K562 (cell line): Measurements from ENCODE around the gene CRYBA4. TPM values are rescaled to one million over a fixed set of nuclear protein-coding genes. Genes with fewer than 3 reads are reported as not detected.

ENCODE experiments used
- E2F4 ChIP-seq: sonication (generic); formaldehyde crosslinking; IDR thresholded peaks from 2 replicates; pipeline ENCODE4 v1.8.0; 2022; ENCODE audit warnings: mild to moderate bottlenecking, low read depth, missing genetic modification reagents
- GATAD2B ChIP-seq: fragments of 450-650 bp; IDR thresholded peaks from 2 replicates; pipeline ENCODE4 v1.6.1; 2017; ENCODE audit warnings: mild to moderate bottlenecking, borderline replicate concordance
- GTF2B ChIP-seq: IDR thresholded peaks from 2 replicates; pipeline ENCODE4 v1.6.1; 2011; ENCODE audit not compliant: insufficient read length; ENCODE audit errors: extremely low read depth
- HINFP ChIP-seq: fragments of 450-650 bp; conservative IDR thresholded peaks from 2 replicates; pipeline ENCODE4 v1.6.1; 2016; ENCODE audit warnings: missing genetic modification characterization, low read depth, mild to moderate bottlenecking, control low read depth, missing compliant biosample characterization
- MYC ChIP-seq, 2 experiments: fragments of 250-450 bp in 1 of 2; sonication (Bioruptor Pico) in 1 of 2; IDR thresholded peaks; 2 replicates each; pipeline versions ENCODE4 v1.5.1 to v1.6.1; 2012 to 2021; ENCODE audit warnings: low read depth in 2 of 2, borderline replicate concordance in 1 of 2, improper control_type of control experiment in 1 of 2, low read length in 1 of 2, mild to moderate bottlenecking in 1 of 2, moderate library complexity in 1 of 2
- NFATC3 ChIP-seq: fragments of 450-650 bp; IDR thresholded peaks from 2 replicates; pipeline ENCODE4 v1.6.1; 2017; ENCODE audit warnings: mild to moderate bottlenecking
- POU5F1 ChIP-seq: fragments of 150-350 bp; IDR thresholded peaks from 2 replicates; pipeline ENCODE4 v1.6.1; 2014; ENCODE audit warnings: borderline replicate concordance, low read length, low read depth, mild to moderate bottlenecking; ENCODE audit not compliant: partially characterized antibody
- RBM25 ChIP-seq: fragments of 200-400 bp; formaldehyde crosslinking; IDR thresholded peaks from 2 replicates; pipeline ENCODE4 v1.6.1; 2018; ENCODE audit warnings: low read length, low read depth, moderate library complexity; ENCODE audit not compliant: severe bottlenecking
- SMAD3 ChIP-seq: fragments of 450-650 bp; formaldehyde crosslinking; conservative IDR thresholded peaks from 2 replicates; pipeline ENCODE4 v1.4.0; 2020; ENCODE audit warnings: mild to moderate bottlenecking
- SREBF1 ChIP-seq: fragments of 150-350 bp; IDR thresholded peaks from 2 replicates; pipeline ENCODE4 v1.6.1; 2014; ENCODE audit warnings: antibody characterized with exemption, low read depth, low read length, borderline replicate concordance
- TCF7L2 ChIP-seq: fragments of 150-350 bp; IDR thresholded peaks from 2 replicates; pipeline ENCODE4 v1.6.1; 2016; ENCODE audit warnings: low read depth, mild to moderate bottlenecking, low read length, moderate library complexity
- ZBTB49 ChIP-seq: sonication (generic); formaldehyde crosslinking; IDR thresholded peaks from 2 replicates; pipeline ENCODE4 v1.8.0; 2022; ENCODE audit warnings: missing genetic modification reagents, mild to moderate bottlenecking, borderline replicate concordance
- ZNF316 ChIP-seq: fragments of 450-650 bp; IDR thresholded peaks from 2 replicates; pipeline ENCODE4 v1.6.1; 2016
- ZNF592 ChIP-seq: fragments of 450-650 bp; IDR thresholded peaks from 2 replicates; pipeline ENCODE4 v1.6.1; 2017; ENCODE audit warnings: antibody characterized with exemption, mild to moderate bottlenecking
- polyA plus RNA-seq, 8 experiments: library from polyadenylated mRNA; depleted of rRNA in 4 of 8; stranded (reverse) in 5 of 8; unstranded in 3 of 8; fragments of >200 nt; fragmentation: Nextera tagmentation in 2 of 8; fragmentation: Illumina TruSeq in 1 of 8; extraction: Ambion mirVana in 2 of 8; extraction: Trizol in 1 of 8; gene quantifications; 2 replicates each; pipeline versions ENCODE4 v1.2.1 to v1.2.3, GENCODE V29; 2011 to 2014; ENCODE audit warnings: inconsistent platforms in 1 of 8, missing spikeins in 1 of 8
- total RNA-seq, 7 experiments: library from RNA; depleted of rRNA in 6 of 7; stranded (reverse); fragments of >200 nt in 6 of 7; fragmentation: Illumina TruSeq in 2 of 7; extraction: Trizol in 2 of 7; gene quantifications; 2 replicates each; pipeline versions ENCODE4 v1.2.1 to v1.2.3, GENCODE V29; 2011 to 2021; ENCODE audit warnings: low replicate concordance in 1 of 7

Gene CRYBA4
- total and polyA plus RNA-seq, 9 of the 15 experiments (the other 6 are each of a cell fraction or from before 2014, with no cell fraction given): 0.59 to 3.3 (median 1.6) TPM

- no peak for TF ChIP-seq ZNF592
- TF ChIP-seq NFATC3: no peak; the same call in 1 of the 2 replicates
- TF ChIP-seq SMAD3 (CRISPR knock-in tag): no peak
- no peak for TF ChIP-seq POU5F1
- peak; percentile 66 for TF ChIP-seq MYC (IDR thresholded peaks at IDR 0.05; ENCODE audit: low read depth, low read length)
- no peak for TF ChIP-seq MYC (CRISPR knock-in tag; IDR thresholded peaks at IDR 0.05; ENCODE audit: borderline replicate concordance, low read depth)
- no peak for TF ChIP-seq GTF2B
- no peak for TF ChIP-seq E2F4 (CRISPR knock-in tag)
- no peak for TF ChIP-seq GATAD2B
- no peak for TF ChIP-seq ZNF316
- no peak for TF ChIP-seq HINFP (tag)
- TF ChIP-seq ZBTB49: no peak
- TF ChIP-seq SREBF1: no peak
- TF ChIP-seq TCF7L2: no peak
- TF ChIP-seq RBM25: no peak
These were observed 51.1 kb downstream of the CRYBA4 start (continued) for GRCh38 chr22:26672590-26673468.
